Sigmoid colon (tissue), 4 donors: Measurements from ENCODE around the gene ADD3.

ENCODE experiments used
- POLR2A ChIP-seq, 2 donors: fragments of 450-650 bp; IDR thresholded peaks; one replicate each; pipeline ENCODE4 v1.6.1; 2016; ENCODE audit warnings: antibody characterized with exemption in 2 of 2, mild to moderate bottlenecking in 2 of 2, moderate library complexity in 2 of 2
- POLR2AphosphoS5 ChIP-seq, 4 donors: sonication (generic); formaldehyde crosslinking; IDR thresholded peaks; one replicate each; pipeline ENCODE4 v1.6.1; 2017; ENCODE audit warnings: antibody characterized with exemption in 4 of 4

- TF ChIP-seq POLR2A (IDR thresholded peaks at IDR 0.05) (no peak), POLR2AphosphoS5 (IDR thresholded peaks at IDR 0.05) (no peak)
Measured at GRCh38 chr10:110168601-110169481, 161.1 kb downstream of the ADD3 start.
